ENCODE results near the gene RUFY2. TPM values are rescaled to one million over a fixed set of nuclear protein-coding genes. Genes with fewer than 3 reads are reported as not detected.
A peak's percentile ranks its signal among the peaks of the same experiment; 100 is the strongest.

The RUFY2 gene
- total and polyA plus RNA-seq, 2 donors from 2014 or later, result 7.4 to 27.5 TPM

DNA sequence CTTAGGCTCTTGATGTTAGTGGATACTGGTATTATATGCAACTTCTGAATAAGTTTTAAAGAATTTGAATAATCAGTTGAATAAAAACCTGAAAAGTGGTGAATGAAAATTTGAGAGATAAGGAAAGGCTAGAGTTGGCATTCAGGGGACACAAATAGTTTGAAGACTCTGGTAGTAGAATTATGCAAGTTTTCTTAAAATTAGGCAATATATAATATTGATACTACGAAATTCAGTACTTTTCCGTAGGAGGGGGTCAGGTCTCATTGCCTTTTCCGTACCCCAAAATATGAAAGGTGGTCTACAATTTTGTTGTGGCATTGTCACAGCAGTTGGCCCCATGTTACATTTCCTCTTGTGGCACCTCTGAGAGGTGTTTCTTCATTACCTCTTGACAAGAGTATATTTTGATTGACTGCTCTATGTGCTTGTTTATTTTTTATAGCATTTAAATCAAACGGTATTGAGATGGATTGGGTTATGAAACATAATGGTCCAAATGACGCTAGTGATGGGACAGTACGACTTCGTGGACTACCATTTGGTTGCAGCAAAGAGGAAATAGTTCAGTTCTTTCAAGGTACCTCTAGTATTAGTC is 70.2 kb downstream of the RUFY2 start:
- DNase-seq (no peak), FAIRE-seq (no peak)
- H3K27me3 ChIP-seq (ENCODE audit: control insufficient read depth, insufficient read depth, low read length), result no peaks in the 10 kb centered on the region
- TF ChIP-seq, protein P1, sequence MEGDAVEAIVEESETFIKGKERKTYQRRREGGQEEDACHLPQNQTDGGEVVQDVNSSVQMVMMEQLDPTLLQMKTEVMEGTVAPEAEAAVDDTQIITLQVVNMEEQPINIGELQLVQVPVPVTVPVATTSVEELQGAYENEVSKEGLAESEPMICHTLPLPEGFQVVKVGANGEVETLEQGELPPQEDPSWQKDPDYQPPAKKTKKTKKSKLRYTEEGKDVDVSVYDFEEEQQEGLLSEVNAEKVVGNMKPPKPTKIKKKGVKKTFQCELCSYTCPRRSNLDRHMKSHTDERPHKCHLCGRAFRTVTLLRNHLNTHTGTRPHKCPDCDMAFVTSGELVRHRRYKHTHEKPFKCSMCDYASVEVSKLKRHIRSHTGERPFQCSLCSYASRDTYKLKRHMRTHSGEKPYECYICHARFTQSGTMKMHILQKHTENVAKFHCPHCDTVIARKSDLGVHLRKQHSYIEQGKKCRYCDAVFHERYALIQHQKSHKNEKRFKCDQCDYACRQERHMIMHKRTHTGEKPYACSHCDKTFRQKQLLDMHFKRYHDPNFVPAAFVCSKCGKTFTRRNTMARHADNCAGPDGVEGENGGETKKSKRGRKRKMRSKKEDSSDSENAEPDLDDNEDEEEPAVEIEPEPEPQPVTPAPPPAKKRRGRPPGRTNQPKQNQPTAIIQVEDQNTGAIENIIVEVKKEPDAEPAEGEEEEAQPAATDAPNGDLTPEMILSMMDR (IDR thresholded peaks at IDR 0.05; ENCODE audit: borderline replicate concordance, extremely low read depth, insufficient read depth), result no peak
- peak overlapping the region in 2 of 3 donors; percentile 32 to 33 for H3K4me3 ChIP-seq (ENCODE audit: low read length in 3 of 3)
- H3K36me3 ChIP-seq (ENCODE audit: control insufficient read depth in 2 of 3, insufficient read depth in 3 of 3, low read length in 3 of 3), result peaks cover 9 to 39% (median 18%) of the 10 kb centered on the region in 3 donors
- no peak overlapping the region for H3K27ac ChIP-seq (ENCODE audit: low read depth in 2 of 2, low read length in 2 of 2)
- H3K4me1 ChIP-seq (ENCODE audit: control insufficient read depth in 2 of 3, insufficient read depth in 2 of 3, low read depth in 1 of 3, low read length in 3 of 3), result peaks cover 3 to 13% (median 8%) of the 10 kb centered on the region in 3 donors
- H3K9ac ChIP-seq (ENCODE audit: low read length in 3 of 3), result no peak overlapping the region
- no peaks in the 10 kb centered on the region for H3K9me3 ChIP-seq (ENCODE audit: control insufficient read depth in 2 of 3, insufficient read depth in 1 of 3, low read length in 3 of 3)
- intact Hi-C loops (cut with DNase I), result no loop called here

DNA sequence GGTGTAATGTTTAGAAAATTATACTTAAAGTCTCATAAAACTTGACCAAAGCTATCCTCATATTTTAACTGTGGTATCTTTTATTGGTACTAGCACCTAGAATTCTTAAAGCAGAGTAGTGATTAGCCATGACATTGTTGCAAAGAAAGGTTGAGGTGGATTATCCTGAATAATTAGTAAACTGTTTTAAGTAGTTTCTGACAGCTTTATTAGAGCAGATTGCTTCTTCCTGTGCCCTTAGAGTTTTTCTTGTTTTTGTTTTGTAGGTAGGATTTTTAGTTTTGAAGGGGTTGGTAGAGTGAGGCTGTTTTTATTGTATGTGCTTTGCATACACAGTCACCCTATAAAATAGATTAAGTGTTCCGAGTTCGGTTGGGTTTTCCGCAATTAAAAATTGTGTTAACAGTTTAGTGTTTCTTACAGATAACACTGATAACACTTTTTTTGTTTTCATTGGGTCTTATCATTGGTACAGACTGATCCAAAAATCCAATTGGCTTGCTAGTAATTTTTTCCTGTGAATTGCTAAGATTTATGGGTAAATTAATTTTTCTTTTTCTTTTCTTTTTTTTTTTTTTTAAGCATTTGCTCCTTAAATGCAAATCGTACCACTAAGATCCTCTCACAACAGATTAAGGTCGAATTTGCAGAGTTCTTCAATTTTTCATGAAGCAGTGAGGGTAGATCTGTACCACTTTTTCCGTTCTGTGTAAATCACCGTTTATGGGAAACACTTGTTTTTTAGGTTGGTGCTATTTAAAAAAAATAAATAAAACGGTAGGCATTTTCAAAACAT is 72.2 kb downstream of the RUFY2 start:
- DNase-seq (peak in 2 of 5 donors; percentile 8 to 23), FAIRE-seq (no peak)
- H3K27me3 ChIP-seq (ENCODE audit: control insufficient read depth, insufficient read depth, low read length), result no peaks in the 10 kb centered on the region
- intact Hi-C loops (cut with DNase I), result no loop called here
- TF ChIP-seq, protein P1 (IDR thresholded peaks at IDR 0.05; ENCODE audit: borderline replicate concordance, extremely low read depth, insufficient read depth), result no peak
- H3K9me3 ChIP-seq (ENCODE audit: control insufficient read depth in 2 of 3, insufficient read depth in 1 of 3, low read length in 3 of 3), result no peaks in the 10 kb centered on the region
- peaks cover 3 to 18% (median 13%) of the 10 kb centered on the region in 3 donors for H3K4me1 ChIP-seq (ENCODE audit: control insufficient read depth in 2 of 3, insufficient read depth in 2 of 3, low read depth in 1 of 3, low read length in 3 of 3)
- peak overlapping the region; percentile 95 to 96 (median 95) for H3K4me3 ChIP-seq (ENCODE audit: low read length in 3 of 3)
- H3K9ac ChIP-seq (ENCODE audit: low read length in 3 of 3), result peak overlapping the region; percentile 57 to 94 (median 78)
- no peak overlapping the region for H3K27ac ChIP-seq (ENCODE audit: low read depth in 2 of 2, low read length in 2 of 2)
- H3K36me3 ChIP-seq (ENCODE audit: control insufficient read depth in 2 of 3, insufficient read depth in 3 of 3, low read length in 3 of 3), result peaks cover 0 to 20% (median 3%) of the 10 kb centered on the region in 3 donors

DNA sequence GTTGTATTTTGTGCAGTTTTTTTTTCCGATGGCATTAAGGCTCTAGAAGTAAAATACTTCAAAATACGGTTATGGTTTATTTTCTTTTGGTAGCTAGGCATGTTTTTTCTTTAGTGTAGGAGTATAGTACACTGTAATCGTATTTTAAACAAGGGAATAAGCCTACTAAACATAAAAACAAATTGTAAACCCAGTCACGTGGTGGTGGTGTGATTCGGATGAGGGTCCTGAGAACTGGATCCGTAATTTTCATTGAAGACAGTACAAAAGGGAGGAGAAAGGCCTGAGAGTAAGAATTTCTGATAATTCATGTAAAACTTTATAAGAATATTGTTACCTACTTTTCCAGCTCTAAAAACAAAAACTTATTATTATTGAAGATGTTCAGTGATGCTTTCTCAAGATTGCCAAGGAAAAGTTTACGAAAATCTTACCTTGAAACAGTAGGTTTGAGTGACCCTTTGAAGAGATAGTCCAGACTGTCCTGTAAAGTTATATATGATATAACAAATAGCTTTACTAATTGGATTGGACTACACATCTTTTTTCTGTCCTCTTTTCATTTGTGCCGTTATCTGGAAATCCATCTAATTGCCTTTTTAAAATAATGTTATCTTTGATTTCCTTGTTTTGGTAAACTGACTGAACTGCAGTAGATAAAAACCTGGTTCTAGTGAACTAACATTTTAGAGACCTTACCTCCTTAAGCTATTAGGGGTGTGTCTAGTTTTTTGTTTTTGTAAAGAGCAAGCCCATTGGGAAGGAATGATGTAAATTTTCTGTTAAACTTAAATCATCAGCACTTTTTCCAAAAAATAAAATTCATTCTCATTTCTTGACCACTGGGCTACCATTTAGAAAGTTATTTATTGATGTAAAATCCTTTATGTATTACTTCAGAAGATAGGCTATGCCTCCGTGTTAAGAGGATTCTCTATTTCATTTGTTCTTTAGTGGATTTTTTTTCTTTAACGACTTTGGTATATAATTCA is 73.3 kb downstream of the RUFY2 start:
- peak overlapping the region; percentile 95 to 96 (median 95) for H3K4me3 ChIP-seq (ENCODE audit: low read length in 3 of 3)

More for the DNA sequence above, 73.3 kb downstream of the RUFY2 start:
- TF ChIP-seq, protein P1 (IDR thresholded peaks at IDR 0.05; ENCODE audit: borderline replicate concordance, extremely low read depth, insufficient read depth), result no peak
- H3K36me3 ChIP-seq (ENCODE audit: control insufficient read depth in 2 of 3, insufficient read depth in 3 of 3, low read length in 3 of 3), result peaks cover 0 to 9% (median 0%) of the 10 kb centered on the region in 3 donors
- H3K9ac ChIP-seq (ENCODE audit: low read length in 3 of 3), result peak overlapping the region; percentile 94 to 99 (median 98)
- intact Hi-C loops (cut with DNase I), result no loop called here
- H3K9me3 ChIP-seq (ENCODE audit: control insufficient read depth in 2 of 3, insufficient read depth in 1 of 3, low read length in 3 of 3), result no peaks in the 10 kb centered on the region
- DNase-seq, result peak in 2 of 5 donors; percentile 52 to 55
- H3K27me3 ChIP-seq (ENCODE audit: control insufficient read depth, insufficient read depth, low read length), result no peaks in the 10 kb centered on the region
- H3K27ac ChIP-seq (ENCODE audit: low read depth in 2 of 2, low read length in 2 of 2), result peak overlapping the region; percentile 99 to 100
- H3K4me1 ChIP-seq (ENCODE audit: control insufficient read depth in 2 of 3, insufficient read depth in 2 of 3, low read depth in 1 of 3, low read length in 3 of 3), result peaks cover 3 to 25% (median 14%) of the 10 kb centered on the region in 3 donors
- FAIRE-seq, result no peak

Measured in kidney (tissue), 14 donors.